Measurements from ENCODE around the gene NSUN2.

Gene NSUN2

GRCh38 chr5:6631441-6631840 lies 1.4 kb downstream of the NSUN2 start:
- H4K91ac ChIP-seq (ENCODE audit: low read depth, low read length): no peak overlapping the region
- peak overlapping the region; percentile 61 for H3K4me3 ChIP-seq (ENCODE audit: low read depth, low read length)
- peaks cover 0 to 6% of the 10 kb centered on the region in 2 experiments for H3K4me1 ChIP-seq (ENCODE audit: control insufficient read depth in 1 of 2, insufficient read depth in 2 of 2, low read length in 2 of 2)
- no peak overlapping the region for H2AK5ac ChIP-seq (ENCODE audit: low read length)
- no peak overlapping the region for H3K14ac ChIP-seq (ENCODE audit: low read length)
- no peak overlapping the region for H3K18ac ChIP-seq (ENCODE audit: low read length)
- H3K79me1 ChIP-seq (ENCODE audit: low read length): peaks cover 7% of the 10 kb centered on the region
- H4K12ac ChIP-seq (ENCODE audit: low read depth, low read length): no peak overlapping the region
- H3K36me3 ChIP-seq (ENCODE audit: control insufficient read depth in 1 of 2, insufficient read depth in 2 of 2, low read length in 2 of 2): peaks cover 14 to 21% of the 10 kb centered on the region in 2 experiments
- no peak overlapping the region for H2AFZ ChIP-seq (ENCODE audit: insufficient read depth, low read length, poor library complexity)
- H2BK5ac ChIP-seq (ENCODE audit: low read depth, low read length, poor library complexity): no peak overlapping the region
- H2BK12ac ChIP-seq (ENCODE audit: low read length): no peak overlapping the region
- H3K27me3 ChIP-seq (ENCODE audit: insufficient read depth, low read length): no peaks in the 10 kb centered on the region
- peaks cover under 1% of the 10 kb centered on the region for H3K9me3 ChIP-seq (ENCODE audit: insufficient read depth, low read depth, low read length)
- peaks cover 17% of the 10 kb centered on the region for H3K79me2 ChIP-seq (ENCODE audit: control insufficient read depth, insufficient read depth, low read length, poor library complexity)
- H2BK120ac ChIP-seq (ENCODE audit: insufficient read depth, low read length, poor library complexity): no peak overlapping the region
- no CpG with 5 or more reads among the region's 4 CpGs for WGBS (ENCODE audit: extremely low coverage, insufficient coverage, insufficient read length)
- peak overlapping the region; percentile 48 for H3K9ac ChIP-seq (ENCODE audit: low read length)
- H3K4ac ChIP-seq (ENCODE audit: low read depth, low read length): peak overlapping the region; percentile 90
- H3K23ac ChIP-seq (ENCODE audit: low read length): no peak overlapping the region
- H3K27ac ChIP-seq (ENCODE audit: low read depth, low read length): no peak overlapping the region
- H4K8ac ChIP-seq (ENCODE audit: low read depth, low read length): no peak overlapping the region
- no peak for DNase-seq
- H3K4me2 ChIP-seq (ENCODE audit: low read length): peak overlapping the region; percentile 99

GRCh38 chr5:6626508-6626907 lies 6.3 kb downstream of the NSUN2 start:
- no peaks in the 10 kb centered on the region for H3K79me1 ChIP-seq (ENCODE audit: low read length)
- H3K27ac ChIP-seq (ENCODE audit: low read depth, low read length): no peak overlapping the region
- H3K36me3 ChIP-seq (ENCODE audit: control insufficient read depth in 1 of 2, insufficient read depth in 2 of 2, low read length in 2 of 2): peaks cover 18 to 41% of the 10 kb centered on the region in 2 experiments
- WGBS (ENCODE audit: extremely low coverage, insufficient coverage, insufficient read length): no CpG with 5 or more reads among the region's 10 CpGs
- H3K79me2 ChIP-seq (ENCODE audit: control insufficient read depth, insufficient read depth, low read length, poor library complexity): peaks cover 2% of the 10 kb centered on the region
- no peak for DNase-seq
- no peak overlapping the region for H4K8ac ChIP-seq (ENCODE audit: low read depth, low read length)
- H3K4me1 ChIP-seq (ENCODE audit: control insufficient read depth in 1 of 2, insufficient read depth in 2 of 2, low read length in 2 of 2): no peaks in the 10 kb centered on the region
- no peak overlapping the region for H4K12ac ChIP-seq (ENCODE audit: low read depth, low read length)
- no peak overlapping the region for H3K9ac ChIP-seq (ENCODE audit: low read length)
- no peak overlapping the region for H2BK120ac ChIP-seq (ENCODE audit: insufficient read depth, low read length, poor library complexity)
- no peak overlapping the region for H3K4me3 ChIP-seq (ENCODE audit: low read depth, low read length)
- H3K18ac ChIP-seq (ENCODE audit: low read length): no peak overlapping the region
- no peak overlapping the region for H3K4me2 ChIP-seq (ENCODE audit: low read length)
- no peak overlapping the region for H3K14ac ChIP-seq (ENCODE audit: low read length)
- no peak overlapping the region for H4K91ac ChIP-seq (ENCODE audit: low read depth, low read length)
- peaks cover 3% of the 10 kb centered on the region for H3K9me3 ChIP-seq (ENCODE audit: insufficient read depth, low read depth, low read length)
- no peak overlapping the region for H2AFZ ChIP-seq (ENCODE audit: insufficient read depth, low read length, poor library complexity)
- no peaks in the 10 kb centered on the region for H3K27me3 ChIP-seq (ENCODE audit: insufficient read depth, low read length)
- H3K23ac ChIP-seq (ENCODE audit: low read length): no peak overlapping the region
- no peak overlapping the region for H2BK5ac ChIP-seq (ENCODE audit: low read depth, low read length, poor library complexity)
- no peak overlapping the region for H3K4ac ChIP-seq (ENCODE audit: low read depth, low read length)
- no peak overlapping the region for H2AK5ac ChIP-seq (ENCODE audit: low read length)
- no peak overlapping the region for H2BK12ac ChIP-seq (ENCODE audit: low read length)

- no peak overlapping the region for H2AFZ ChIP-seq (ENCODE audit: insufficient read depth, low read length, poor library complexity)
- WGBS (ENCODE audit: extremely low coverage, insufficient coverage, insufficient read length): no CpG with 5 or more reads among the region's 3 CpGs
- H3K9me3 ChIP-seq (ENCODE audit: insufficient read depth, low read depth, low read length): peaks cover 3% of the 10 kb centered on the region
- H2BK5ac ChIP-seq (ENCODE audit: low read depth, low read length, poor library complexity): no peak overlapping the region
- H3K79me1 ChIP-seq (ENCODE audit: low read length): no peaks in the 10 kb centered on the region
- H3K27ac ChIP-seq (ENCODE audit: low read depth, low read length): no peak overlapping the region
- H2BK120ac ChIP-seq (ENCODE audit: insufficient read depth, low read length, poor library complexity): no peak overlapping the region
- peak overlapping the region; percentile 6 for H3K4ac ChIP-seq (ENCODE audit: low read depth, low read length)
- no peak overlapping the region for H4K12ac ChIP-seq (ENCODE audit: low read depth, low read length)
- no peak overlapping the region for H3K4me2 ChIP-seq (ENCODE audit: low read length)
- H3K27me3 ChIP-seq (ENCODE audit: insufficient read depth, low read length): no peaks in the 10 kb centered on the region
- H2AK5ac ChIP-seq (ENCODE audit: low read length): no peak overlapping the region
- H3K79me2 ChIP-seq (ENCODE audit: control insufficient read depth, insufficient read depth, low read length, poor library complexity): no peaks in the 10 kb centered on the region
- H3K9ac ChIP-seq (ENCODE audit: low read length): no peak overlapping the region
- H2BK12ac ChIP-seq (ENCODE audit: low read length): no peak overlapping the region
- no peaks in the 10 kb centered on the region for H3K4me1 ChIP-seq (ENCODE audit: control insufficient read depth in 1 of 2, insufficient read depth in 2 of 2, low read length in 2 of 2)
- no peak for DNase-seq
- no peak overlapping the region for H3K18ac ChIP-seq (ENCODE audit: low read length)
- H3K36me3 ChIP-seq (ENCODE audit: control insufficient read depth in 1 of 2, insufficient read depth in 2 of 2, low read length in 2 of 2): peaks cover 15 to 39% of the 10 kb centered on the region in 2 experiments
- H4K8ac ChIP-seq (ENCODE audit: low read depth, low read length): no peak overlapping the region
- H4K91ac ChIP-seq (ENCODE audit: low read depth, low read length): no peak overlapping the region
- H3K14ac ChIP-seq (ENCODE audit: low read length): no peak overlapping the region
- H3K23ac ChIP-seq (ENCODE audit: low read length): no peak overlapping the region
- no peak overlapping the region for H3K4me3 ChIP-seq (ENCODE audit: low read depth, low read length)
These were observed 8.9 kb downstream of the NSUN2 start for GRCh38 chr5:6623941-6624340.

- H3K18ac ChIP-seq (ENCODE audit: low read length): no peak overlapping the region
- WGBS (ENCODE audit: extremely low coverage, insufficient coverage, insufficient read length): no CpG with 5 or more reads among the region's 4 CpGs
- H2AK5ac ChIP-seq (ENCODE audit: low read length): no peak overlapping the region
- no peak overlapping the region for H3K14ac ChIP-seq (ENCODE audit: low read length)
- H3K9me3 ChIP-seq (ENCODE audit: insufficient read depth, low read depth, low read length): peaks cover 3% of the 10 kb centered on the region
- no peak overlapping the region for H2BK120ac ChIP-seq (ENCODE audit: insufficient read depth, low read length, poor library complexity)
- H3K4me3 ChIP-seq (ENCODE audit: low read depth, low read length): no peak overlapping the region
- H3K27me3 ChIP-seq (ENCODE audit: insufficient read depth, low read length): no peaks in the 10 kb centered on the region
- H4K8ac ChIP-seq (ENCODE audit: low read depth, low read length): no peak overlapping the region
- H3K4me1 ChIP-seq (ENCODE audit: control insufficient read depth in 1 of 2, insufficient read depth in 2 of 2, low read length in 2 of 2): no peaks in the 10 kb centered on the region
- H3K79me2 ChIP-seq (ENCODE audit: control insufficient read depth, insufficient read depth, low read length, poor library complexity): no peaks in the 10 kb centered on the region
- no peak overlapping the region for H2AFZ ChIP-seq (ENCODE audit: insufficient read depth, low read length, poor library complexity)
- H4K91ac ChIP-seq (ENCODE audit: low read depth, low read length): no peak overlapping the region
- no peak overlapping the region for H3K4me2 ChIP-seq (ENCODE audit: low read length)
- H3K23ac ChIP-seq (ENCODE audit: low read length): no peak overlapping the region
- no peak for DNase-seq
- H3K9ac ChIP-seq (ENCODE audit: low read length): no peak overlapping the region
- H3K27ac ChIP-seq (ENCODE audit: low read depth, low read length): no peak overlapping the region
- H3K36me3 ChIP-seq (ENCODE audit: control insufficient read depth in 1 of 2, insufficient read depth in 2 of 2, low read length in 2 of 2): peaks cover 15 to 42% of the 10 kb centered on the region in 2 experiments
- no peak overlapping the region for H4K12ac ChIP-seq (ENCODE audit: low read depth, low read length)
- no peak overlapping the region for H2BK5ac ChIP-seq (ENCODE audit: low read depth, low read length, poor library complexity)
- no peak overlapping the region for H3K4ac ChIP-seq (ENCODE audit: low read depth, low read length)
- no peak overlapping the region for H2BK12ac ChIP-seq (ENCODE audit: low read length)
- no peaks in the 10 kb centered on the region for H3K79me1 ChIP-seq (ENCODE audit: low read length)
These were observed 9.6 kb downstream of the NSUN2 start for GRCh38 chr5:6623228-6623627.

Data from trophoblast cell (in vitro differentiated cells and primary cell).